C4-2B (cell line): Measurements from ENCODE around the gene MPP2.

Experiments used
- CTCF ChIP-seq: fragments of 450-650 bp; conservative IDR thresholded peaks from 2 replicates; pipeline ENCODE4 v1.5.1; 2017; ENCODE audit warnings: mild to moderate bottlenecking
- ZFX ChIP-seq: fragments of 450-650 bp; IDR thresholded peaks from 2 replicates; pipeline ENCODE4 v1.6.1; 2017

GRCh38 chr17:43916385-43916784 lies 9.0 kb upstream of the MPP2 start:
- TF ChIP-seq CTCF (no peak), ZFX (no peak)
